Occipital lobe (tissue), 2 donors: ENCODE data around the gene GOLGA8J. TPM values are rescaled to one million over a fixed set of nuclear protein-coding genes. Genes with fewer than 3 reads are reported as not detected.
"Not testable (repeated sequence)": the region's sequence is repeated elsewhere in the genome, so short reads cannot be mapped to it uniquely, and the experiment has no call there.

Experiments
- DNase-seq: peaks from one replicate; lab custom pipeline; 2025; lab: John Stamatoyannopoulos, UW
- total RNA-seq: library from RNA; depleted of rRNA; stranded (reverse); fragments of >200 nt; gene quantifications from one replicate; pipeline ENCODE4 v1.2.3, GENCODE V29; 2014

GOLGA8J gene
- total RNA-seq = not detected

GRCh38 chr15:30082655-30083054 is at the start of gene GOLGA8J:
GOLGA8J (plus strand) TSS chr15:30082955; CDS start chr15:30083053, 98 bp downstream.
- DNase-seq = not testable (repeated sequence)

- no peak for DNase-seq
Observed at GRCh38 chr15:30033211-30033610, 49.5 kb upstream of the GOLGA8J start.

- no peak for DNase-seq
Observed at GRCh38 chr15:30033763-30034162, 49.0 kb upstream of the GOLGA8J start.

DNA sequence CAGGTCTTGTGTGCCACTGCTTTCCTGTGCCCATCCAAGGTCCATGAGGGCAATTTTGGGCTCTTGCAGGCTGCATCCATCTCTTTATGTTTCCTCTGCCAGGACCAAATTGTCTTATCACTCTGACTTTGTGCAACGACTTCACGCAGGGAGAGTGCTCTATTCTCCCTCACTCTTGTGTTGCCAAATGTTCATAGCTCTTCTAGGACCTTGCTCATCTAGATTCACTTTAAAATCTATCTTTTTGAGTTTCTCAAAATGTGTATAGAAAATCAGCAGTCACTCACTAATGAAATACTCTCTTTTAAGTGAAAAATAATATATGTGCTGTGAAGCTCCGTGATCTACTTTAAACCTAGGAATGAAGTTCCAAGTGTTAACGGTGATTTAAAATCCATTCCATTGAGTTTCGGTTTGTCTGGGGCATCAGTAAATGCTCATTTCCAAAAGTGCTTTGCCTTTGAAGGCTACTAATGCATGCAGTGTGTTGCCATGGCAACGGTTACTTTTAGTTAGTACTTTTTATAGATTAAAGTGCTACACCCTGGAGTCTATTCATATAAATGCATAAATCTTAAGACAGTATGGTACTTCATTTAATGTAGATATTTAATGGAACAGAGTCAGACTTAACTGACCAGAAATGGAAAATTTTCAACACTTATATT is 46.6 kb upstream of the GOLGA8J start:
- no peak for DNase-seq

GRCh38 chr15:30038667-30039523 is 43.9 kb upstream of the GOLGA8J start:
- peak; percentile 55 for DNase-seq

DNA sequence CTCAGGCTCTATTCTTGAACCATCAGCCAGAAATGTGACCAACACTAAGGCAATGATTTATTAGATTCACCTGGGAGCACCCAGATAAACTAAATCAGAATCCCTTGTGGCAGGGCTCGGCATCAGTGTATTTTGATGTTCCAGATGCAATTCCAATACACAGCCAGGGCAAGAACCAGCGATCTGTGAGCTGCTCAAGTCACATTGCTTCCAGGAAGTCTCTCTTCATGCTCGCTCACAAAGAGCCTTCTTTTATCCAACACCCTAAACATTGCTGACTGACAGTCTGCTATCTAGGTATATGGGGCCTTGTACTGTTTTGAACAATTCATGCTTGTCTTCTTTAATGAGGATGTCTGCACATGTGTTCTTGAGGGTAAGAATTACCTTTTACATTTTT is 40.9 kb upstream of the GOLGA8J start:
- no peak for DNase-seq

DNA sequence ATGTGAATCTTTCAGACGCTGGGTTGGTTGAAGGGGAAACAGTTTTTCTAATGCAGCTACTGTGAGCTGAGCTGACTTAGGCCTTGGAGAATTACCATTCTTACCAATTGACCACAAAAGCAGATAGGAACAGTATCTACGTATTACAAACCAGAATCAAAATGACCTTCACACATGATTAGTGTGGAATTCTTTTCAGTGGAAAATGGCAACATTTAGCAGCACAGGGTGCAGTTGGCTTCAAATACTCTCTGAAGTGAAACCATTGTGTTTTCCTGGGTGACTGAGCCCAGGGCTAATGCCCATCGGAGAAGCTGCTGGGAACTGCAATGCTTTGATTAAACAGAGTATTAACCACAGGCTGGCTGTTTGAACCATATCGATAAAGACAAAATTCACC is 40.2 kb upstream of the GOLGA8J start:
- DNase-seq = no peak

DNA sequence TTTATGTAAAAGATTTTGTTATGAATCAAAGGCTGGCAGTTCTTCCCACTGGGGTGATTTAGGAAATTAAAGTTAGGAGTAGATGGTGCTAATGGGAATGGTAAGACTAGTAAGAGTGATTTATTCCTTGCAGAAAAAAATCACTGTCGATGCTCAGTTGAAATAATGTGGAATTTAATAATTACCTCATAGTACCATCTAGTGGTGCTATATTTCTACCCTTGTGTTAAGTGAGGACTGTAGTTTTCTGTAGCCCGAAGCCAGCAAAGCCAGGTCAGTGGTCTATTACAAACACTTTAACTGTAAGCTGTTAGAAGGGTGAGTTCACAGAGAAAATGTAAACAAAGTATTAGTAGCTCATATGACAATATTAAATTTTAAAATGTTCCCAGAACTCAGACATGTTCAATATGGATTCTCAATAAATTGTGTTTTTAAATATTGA is 39.5 kb upstream of the GOLGA8J start:
- no peak for DNase-seq

- no peak for DNase-seq
Observed at GRCh38 chr15:30044377-30044776, 38.4 kb upstream of the GOLGA8J start.

DNA sequence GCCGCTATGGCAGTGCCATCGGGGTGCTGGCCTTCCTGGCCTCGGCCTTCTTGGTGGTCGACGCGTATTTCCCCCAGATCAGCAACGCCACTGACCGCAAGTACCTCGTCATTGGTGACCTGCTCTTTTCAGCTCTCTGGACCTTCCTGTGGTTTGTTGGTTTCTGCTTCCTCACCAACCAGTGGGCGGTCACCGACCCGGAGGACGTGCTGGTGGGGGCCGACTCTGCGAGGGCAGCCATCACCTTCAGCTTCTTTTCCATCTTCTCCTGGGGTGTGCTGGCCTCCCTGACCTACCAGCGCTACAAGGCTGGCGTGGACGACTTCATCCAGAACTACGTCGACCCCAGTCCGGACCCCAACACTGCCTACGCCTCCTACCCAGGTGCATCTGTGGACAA is 37.9 kb upstream of the GOLGA8J start:
- not testable (repeated sequence) for DNase-seq

GRCh38 chr15:30045248-30046041 is 37.3 kb upstream of the GOLGA8J start:
- DNase-seq = not testable (repeated sequence)

DNA sequence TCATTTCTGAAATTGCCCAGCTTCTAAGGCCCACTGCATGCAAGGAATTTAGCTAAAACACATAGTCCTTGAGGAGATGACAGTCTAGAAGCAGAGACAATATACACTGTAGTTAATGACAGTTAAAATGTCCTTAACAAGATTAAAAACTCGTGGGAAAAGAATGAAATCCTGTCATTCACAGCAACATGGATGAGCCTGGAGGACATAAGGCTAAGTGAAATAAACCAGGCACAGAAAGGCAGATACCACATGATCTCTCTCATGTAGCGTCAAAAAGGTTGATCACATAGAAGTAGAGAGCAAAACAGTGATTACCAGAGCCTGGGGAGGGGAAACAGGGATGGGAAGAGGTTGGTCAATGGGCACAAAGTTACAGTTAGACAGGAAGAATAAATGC is 36.3 kb upstream of the GOLGA8J start:
- DNase-seq = no peak

GRCh38 chr15:30055604-30056003 is 27.2 kb upstream of the GOLGA8J start:
- no peak for DNase-seq

DNA sequence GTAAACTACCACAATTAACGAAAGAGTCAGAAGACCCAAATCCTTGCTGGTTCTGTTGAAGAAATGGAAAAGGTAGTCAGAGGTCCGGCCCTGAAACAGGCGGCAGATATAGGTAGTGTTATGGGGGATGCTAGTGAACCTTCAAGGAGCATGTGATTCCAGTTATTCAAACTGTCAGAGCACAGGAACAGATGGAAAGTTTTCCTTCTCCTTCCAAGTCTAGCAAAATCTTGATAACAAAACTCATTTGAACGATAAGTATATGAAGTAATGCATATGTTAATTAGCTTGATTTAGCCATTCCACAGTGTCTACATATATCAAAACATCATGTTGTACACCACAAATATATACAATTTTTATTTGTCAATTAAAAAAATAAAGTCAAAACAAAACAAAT is 26.6 kb upstream of the GOLGA8J start:
- no peak for DNase-seq

DNA sequence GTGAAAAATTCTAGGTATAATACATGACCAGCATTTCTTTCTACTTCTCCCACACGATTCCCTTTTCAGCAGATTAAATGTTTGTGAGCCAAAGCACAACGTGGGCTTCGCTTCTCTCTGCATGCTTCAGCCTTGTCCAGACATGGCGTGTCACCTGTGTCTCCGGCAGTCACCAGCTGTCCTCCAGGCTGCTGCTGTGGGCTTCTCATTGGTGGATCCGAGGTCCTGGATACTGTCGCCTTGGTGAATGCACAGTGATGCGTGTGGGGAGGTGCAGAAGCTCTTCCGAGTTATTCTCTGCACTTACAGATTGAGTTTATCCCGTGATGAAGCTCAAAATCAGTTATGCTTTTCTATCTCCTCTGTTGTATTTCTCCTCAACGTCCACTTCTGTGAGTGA is 23.0 kb upstream of the GOLGA8J start:
- peak; percentile 36 for DNase-seq

DNA sequence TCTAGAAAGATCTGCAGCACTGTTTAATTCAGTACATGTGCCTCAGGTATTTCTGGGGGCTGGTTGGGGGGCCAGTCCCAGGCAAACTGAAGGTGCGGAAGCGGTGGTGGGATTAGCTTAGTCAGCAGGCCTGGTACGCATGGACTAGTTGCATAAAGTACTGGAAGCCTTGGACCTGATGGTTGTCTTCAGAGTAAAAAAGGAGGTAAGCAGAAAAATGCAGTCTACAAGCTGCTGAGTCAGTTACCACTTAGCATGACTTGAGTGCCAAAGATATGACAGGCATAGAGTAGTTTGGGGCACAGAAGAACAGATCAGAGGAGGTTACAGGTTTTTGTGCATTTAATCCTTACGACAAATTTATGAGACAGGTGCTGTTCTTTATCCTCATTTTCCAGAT is 19.9 kb upstream of the GOLGA8J start:
- no peak for DNase-seq

- no peak for DNase-seq
Observed at GRCh38 chr15:30063835-30064546, 18.8 kb upstream of the GOLGA8J start.

DNA sequence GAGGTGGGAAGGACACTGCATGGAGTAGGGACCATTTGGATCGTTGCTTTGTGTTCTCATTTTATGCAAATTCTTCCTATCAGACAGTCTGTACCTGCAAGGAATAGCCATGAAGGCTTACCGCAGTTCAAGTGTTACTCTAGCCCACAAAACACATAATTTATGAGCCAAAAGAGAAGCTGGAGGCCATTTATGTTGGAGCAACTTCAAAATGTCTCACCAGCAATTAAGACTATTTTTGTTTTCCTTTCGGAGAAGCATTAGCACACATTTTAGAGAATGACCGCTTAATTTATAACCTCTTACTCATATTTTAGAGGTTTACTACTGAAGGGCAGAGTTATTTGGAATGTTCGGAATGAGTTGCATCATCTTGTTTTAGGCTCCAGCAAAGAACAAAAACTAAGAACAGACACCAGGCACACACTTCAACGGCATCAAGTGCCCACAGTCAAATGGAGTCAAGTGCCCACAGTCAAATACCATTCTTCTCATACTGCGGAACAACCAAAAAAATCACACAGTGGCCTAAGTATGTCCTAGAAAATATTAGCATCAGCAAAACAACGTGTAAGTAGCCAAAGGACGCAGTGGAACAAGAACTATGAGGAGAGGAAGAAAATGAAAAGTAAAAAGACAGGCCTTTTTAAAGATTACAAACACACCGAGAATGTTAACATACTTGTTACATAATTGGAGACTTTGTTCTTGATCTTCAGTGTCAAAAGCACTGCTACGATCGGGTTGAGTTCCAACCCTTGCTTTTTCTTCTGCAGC is 17.5 kb upstream of the GOLGA8J start:
- DNase-seq = no peak

GRCh38 chr15:30068326-30068725 is 14.4 kb upstream of the GOLGA8J start:
- DNase-seq = no peak

GRCh38 chr15:30072630-30073029 is 10.1 kb upstream of the GOLGA8J start:
- no peak for DNase-seq

GRCh38 chr15:30073915-30074314 is 8.8 kb upstream of the GOLGA8J start:
- DNase-seq = no peak
